ENCODE measurements around the gene SSR4.

- TF ChIP-seq CTCF (IDR thresholded peaks at IDR 0.05; ENCODE audit: low read length), result no peak
- no peak for TF ChIP-seq EZH2 (IDR thresholded peaks at IDR 0.05; ENCODE audit: borderline replicate concordance, low read length)
Observed at GRCh38 chrX:153828308-153828707, 33.8 kb downstream of the SSR4 start.
